OCI-M1 (cell line): ENCODE results near the gene CHST7.
A peak's percentile ranks its signal among the peaks of the same experiment; 100 is the strongest.

ENCODE experiments used
- DNase-seq: peaks from one replicate; lab custom pipeline; 2025; lab: John Stamatoyannopoulos, UW

Gene CHST7

GRCh38 chrX:46610070-46610658, 36.6 kb downstream of the CHST7 start:
- DNase-seq = no peak

GRCh38 chrX:46611658-46612362, 38.2 kb downstream of the CHST7 start:
- DNase-seq = no peak

GRCh38 chrX:46617906-46618305, 44.3 kb downstream of the CHST7 start:
- no peak for DNase-seq

- DNase-seq = no peak
Observed at GRCh38 chrX:46618947-46619346, 45.4 kb downstream of the CHST7 start.

GRCh38 chrX:46620505-46620904, 46.9 kb downstream of the CHST7 start:
- peak; percentile 83 for DNase-seq

GRCh38 chrX:46621572-46621971, 48.0 kb downstream of the CHST7 start:
- no peak for DNase-seq

GRCh38 chrX:46624090-46624786, 50.7 kb downstream of the CHST7 start:
- DNase-seq = no peak

- peak; percentile 7 for DNase-seq
Observed at GRCh38 chrX:46626566-46626965, 53.0 kb downstream of the CHST7 start.

- no peak for DNase-seq
Observed at GRCh38 chrX:46627062-46627461, 53.5 kb downstream of the CHST7 start.

- DNase-seq = no peak
Observed at GRCh38 chrX:46627711-46628419, 54.3 kb downstream of the CHST7 start.

- DNase-seq = no peak
Observed at GRCh38 chrX:46628460-46629371, 55.2 kb downstream of the CHST7 start.

GRCh38 chrX:46630141-46630540, 56.6 kb downstream of the CHST7 start:
- DNase-seq = no peak

GRCh38 chrX:46634577-46634976, 61.0 kb downstream of the CHST7 start:
- peak; percentile 16 for DNase-seq

GRCh38 chrX:46635186-46635585, 61.6 kb downstream of the CHST7 start:
- DNase-seq = no peak

- DNase-seq = no peak
Observed at GRCh38 chrX:46636223-46636622, 62.7 kb downstream of the CHST7 start.

GRCh38 chrX:46637938-46638337, 64.4 kb downstream of the CHST7 start:
- DNase-seq = peak; percentile 17

GRCh38 chrX:46642145-46642544, 68.6 kb downstream of the CHST7 start:
- peak; percentile 61 for DNase-seq

- DNase-seq = no peak
Observed at GRCh38 chrX:46643636-46644035, 70.1 kb downstream of the CHST7 start.

- no peak for DNase-seq
Observed at GRCh38 chrX:46645614-46646013, 72.0 kb downstream of the CHST7 start.

GRCh38 chrX:46647251-46647650, 73.7 kb downstream of the CHST7 start:
- DNase-seq = no peak
